HG03432 (cell line): ENCODE measurements around the gene GGCX.
"Not testable (repeated sequence)": the region's sequence is repeated elsewhere in the genome, so short reads cannot be mapped to it uniquely, and the experiment has no call there.

Source experiments
- ATAC-seq: cut with Tn5 transposase; IDR thresholded peaks from one replicate; pipeline ENCODE4 v1.9.1; 2021; ENCODE audit warnings: mild to moderate bottlenecking, moderate library complexity; ENCODE audit not compliant: unreplicated experiment

GGCX gene

DNA sequence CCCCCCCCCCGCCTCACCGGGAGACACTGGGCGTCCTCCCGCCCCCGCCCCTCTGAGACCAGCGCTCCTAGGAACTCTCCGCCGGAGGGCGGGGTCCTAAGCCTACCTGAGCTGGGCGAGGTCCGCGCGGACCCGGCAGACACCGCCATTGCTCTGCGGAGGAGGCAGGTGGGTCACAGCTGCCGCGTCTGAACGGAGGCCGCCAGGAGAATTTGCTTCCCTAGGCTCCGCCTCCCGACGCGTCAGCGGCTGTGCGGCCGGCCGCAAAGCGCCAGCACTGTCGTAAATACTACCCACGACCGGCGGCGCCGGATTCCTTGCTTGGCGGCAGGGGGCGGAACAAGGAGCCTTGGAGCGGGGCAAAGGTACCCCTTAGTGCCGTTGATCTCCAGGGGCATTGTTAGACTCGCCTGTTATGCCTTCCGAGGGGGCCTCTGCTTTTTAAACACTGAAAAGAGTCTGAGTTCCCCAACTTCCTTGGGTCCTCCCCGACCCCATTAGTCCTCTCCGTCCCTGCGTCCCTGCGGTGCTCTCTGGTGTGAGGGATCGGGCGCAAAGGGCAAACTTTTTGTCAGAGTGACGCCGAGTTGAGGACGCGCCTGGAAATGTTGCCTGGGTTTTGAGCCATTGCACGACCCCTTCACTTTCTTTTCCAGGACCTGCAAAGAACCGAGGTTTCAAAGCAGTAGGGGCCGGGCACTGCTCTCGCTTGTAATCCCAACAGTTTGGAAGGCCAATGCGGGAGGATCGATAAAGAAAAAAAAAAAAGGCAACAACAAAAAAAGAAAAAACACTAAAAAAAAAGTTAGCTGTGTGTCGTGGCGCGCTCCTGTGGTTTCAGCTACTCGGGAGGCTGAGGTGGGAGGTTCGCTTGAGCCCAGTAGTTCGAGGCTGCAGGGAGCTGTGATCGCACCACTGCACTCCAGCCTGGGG lies at the start of gene GGCX:
GGCX (minus strand) TSS at position 214 of the 933 bp plus-strand sequence; CDS start at position 149, 65 bp downstream.
- peak; percentile 94 for ATAC-seq

GRCh38 chr2:85607268-85608215 lies 46.2 kb upstream of the GGCX start:
- no peak for ATAC-seq

DNA sequence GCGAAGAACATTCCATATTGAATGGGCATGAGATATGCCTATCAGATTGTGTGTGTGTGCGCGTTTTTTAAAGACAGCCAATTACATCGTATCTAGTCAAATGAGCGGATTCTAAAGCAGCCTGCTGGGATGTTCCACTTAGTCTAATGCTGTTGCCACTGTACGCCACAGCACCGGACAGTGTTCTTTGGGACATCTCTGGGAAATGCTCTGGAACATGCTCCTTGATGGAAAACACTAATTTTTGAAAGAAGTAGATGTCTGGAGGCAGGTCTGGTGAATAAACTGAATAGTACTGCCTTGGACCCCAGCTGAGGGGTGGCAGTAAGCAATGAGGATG lies 44.8 kb upstream of the GGCX start:
- no peak for ATAC-seq

DNA sequence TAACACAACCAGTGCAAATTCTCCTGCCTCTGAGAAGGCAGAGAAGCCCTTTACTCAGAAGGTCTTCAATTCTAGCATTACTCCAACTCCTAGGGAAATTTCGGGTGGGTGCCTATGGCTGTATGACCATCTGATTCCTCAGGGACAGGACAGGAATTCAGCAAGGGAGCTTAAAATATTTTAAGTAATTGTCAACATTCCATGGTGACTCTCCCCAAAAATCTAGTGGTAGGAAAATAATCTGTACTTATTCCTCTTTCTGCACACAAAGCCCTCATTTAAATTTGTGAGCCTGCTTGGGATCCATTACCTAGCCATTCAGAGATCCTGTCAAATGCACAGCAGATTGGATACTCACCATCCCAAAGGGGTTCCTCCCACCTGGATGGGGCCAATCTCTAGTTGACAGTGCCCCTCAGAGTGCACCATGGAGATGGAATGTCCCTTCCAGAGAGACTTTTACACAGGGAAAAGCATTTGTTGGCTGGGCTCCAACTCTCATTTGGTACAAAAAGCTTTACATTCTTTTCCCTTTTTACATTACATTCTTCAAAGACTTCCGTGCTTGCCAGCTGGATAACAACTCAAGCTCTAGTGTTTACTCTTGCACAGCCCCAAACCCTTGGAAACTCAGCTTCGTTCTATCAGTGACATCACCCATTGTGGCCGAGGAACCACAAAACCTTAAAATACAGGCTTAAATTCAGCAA lies 44.3 kb upstream of the GGCX start:
- no peak for ATAC-seq

GRCh38 chr2:85604568-85605339 lies 43.5 kb upstream of the GGCX start:
- no peak for ATAC-seq

GRCh38 chr2:85604133-85604444 lies 42.8 kb upstream of the GGCX start:
- ATAC-seq: not testable (repeated sequence)

GRCh38 chr2:85602476-85603234 lies 41.4 kb upstream of the GGCX start, which contains the start of gene TMEM150A:
Gene TMEM150A (minus strand): TSS chr2:85602698. CDS start chr2:85601948, 750 bp downstream.
- peak; percentile 96 for ATAC-seq

DNA sequence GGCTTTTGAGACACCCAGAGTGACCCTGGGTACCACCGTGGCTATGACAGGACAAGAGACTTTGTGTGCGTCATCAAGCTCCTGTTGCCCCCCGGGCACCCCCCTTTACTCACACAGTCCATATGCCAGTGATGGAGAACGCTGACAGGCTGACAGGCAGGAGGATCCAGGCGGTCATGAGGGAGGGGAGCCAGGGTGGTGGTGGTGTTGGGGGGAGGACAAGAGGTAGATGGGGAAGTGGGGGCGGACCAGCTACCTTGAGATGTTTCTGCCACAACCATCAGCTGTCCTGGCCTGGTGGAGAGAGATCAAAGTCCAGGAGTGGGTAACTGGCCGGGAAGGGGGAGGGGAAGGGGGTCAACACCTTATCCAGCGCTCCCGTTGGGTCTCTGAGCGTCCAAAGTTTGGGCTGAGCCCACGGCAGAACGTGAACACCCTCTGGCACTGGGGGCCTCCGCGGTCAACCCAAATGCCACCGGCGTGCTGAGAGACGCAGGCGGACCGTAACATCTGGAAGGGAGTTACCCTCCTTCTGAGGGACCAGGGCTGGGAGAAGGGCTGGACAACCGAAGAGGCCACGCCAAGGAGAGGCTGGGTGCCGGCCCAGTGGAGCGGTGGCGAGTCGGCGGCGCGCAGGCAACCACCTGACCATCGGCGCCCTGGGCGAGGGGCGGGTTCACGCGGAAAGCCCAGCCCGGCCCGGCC lies 40.6 kb upstream of the GGCX start:
- ATAC-seq: peak; percentile 48

- ATAC-seq: no peak
Observed at GRCh38 chr2:85600951-85601770, 39.9 kb upstream of the GGCX start.

DNA sequence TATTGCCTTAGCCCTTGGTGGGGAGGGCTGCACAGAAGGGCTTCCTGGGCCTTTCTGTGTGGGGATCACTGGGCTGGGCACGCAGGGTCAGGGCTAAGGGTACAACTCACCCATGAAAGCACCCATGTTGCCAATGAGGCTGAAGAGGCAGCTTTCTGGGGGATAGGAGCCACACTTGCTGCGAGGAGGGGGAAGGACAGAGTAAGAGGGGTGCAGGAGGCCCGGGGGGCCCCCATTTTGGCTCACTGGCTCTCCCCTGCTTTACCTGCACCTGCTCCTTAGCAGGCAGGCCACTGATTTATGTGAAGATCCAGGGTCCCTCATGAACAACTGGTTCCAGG lies 38.9 kb upstream of the GGCX start:
- ATAC-seq: no peak

DNA sequence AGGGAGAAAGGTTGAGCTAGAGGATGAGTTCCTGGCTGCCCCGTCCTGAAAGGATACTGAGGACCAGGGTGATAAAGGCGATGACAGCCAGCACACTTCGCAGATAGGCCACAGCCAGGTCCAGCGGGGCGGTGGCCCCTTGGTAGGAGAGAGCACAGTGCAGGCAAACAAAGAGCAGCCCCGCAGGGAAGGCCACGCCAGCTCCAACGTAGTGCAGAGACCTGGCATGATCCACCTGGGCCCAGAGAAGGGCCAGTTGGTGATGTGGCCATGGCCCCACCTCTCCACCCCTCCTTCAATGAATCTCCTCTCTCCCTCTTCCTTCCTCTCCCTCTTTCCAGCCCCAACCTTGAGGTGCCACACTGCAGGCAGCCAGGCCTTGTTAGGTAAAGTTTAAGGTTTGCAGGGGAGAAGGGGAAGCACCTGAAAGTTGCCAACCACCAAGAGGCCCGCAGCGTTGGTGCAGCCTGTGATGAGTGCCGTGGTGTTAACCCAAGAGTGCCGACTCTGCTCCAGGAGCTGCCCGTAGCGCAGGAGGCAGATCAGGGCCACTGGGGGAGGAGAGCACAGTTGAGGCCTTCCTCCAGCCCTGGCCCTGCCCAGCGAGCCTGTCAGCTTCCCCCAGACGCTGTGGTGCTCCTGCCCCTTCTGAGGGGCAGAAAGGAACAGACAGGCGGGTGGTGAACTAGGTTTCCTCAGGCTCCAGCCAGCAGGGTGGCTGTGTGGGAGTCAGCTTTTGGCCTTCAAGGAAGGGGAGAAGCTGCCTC lies 38.4 kb upstream of the GGCX start:
- no peak for ATAC-seq

GRCh38 chr2:85598594-85599340 lies 37.5 kb upstream of the GGCX start:
- ATAC-seq: no peak

- ATAC-seq: no peak
Observed at GRCh38 chr2:85597241-85597640, 35.9 kb upstream of the GGCX start.

DNA sequence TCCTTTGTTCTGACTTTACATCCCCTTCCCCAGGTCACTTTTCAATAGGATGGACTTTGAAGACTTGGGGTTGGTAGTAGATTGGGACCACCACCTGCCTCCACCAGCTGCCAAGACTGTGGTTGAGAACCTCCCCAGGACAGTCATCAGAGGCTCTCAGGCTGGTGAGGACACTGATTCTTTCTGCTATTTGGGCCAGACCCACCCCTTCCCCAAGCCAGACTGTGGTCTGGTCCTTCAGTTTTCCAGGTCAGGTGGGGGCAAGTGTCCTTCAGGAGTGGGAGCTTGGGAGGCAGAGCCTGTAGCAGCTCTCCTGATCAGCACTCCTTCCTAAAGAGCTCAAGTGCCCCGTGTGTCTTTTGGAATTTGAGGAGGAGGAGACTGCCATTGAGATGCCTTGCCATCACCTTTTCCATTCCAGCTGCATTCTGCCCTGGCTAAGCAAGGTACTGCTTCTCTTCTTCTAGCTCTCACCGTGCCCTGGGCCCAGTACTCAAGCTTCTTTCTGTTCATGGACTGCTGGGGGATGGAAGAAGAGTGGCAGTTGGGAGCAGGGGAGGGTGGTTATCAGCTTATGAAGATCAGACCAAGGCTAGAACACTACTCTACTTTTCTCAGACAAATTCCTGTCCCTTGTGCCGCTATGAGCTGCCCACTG lies 35.3 kb upstream of the GGCX start:
- ATAC-seq: no peak

- ATAC-seq: peak; percentile 2
Observed at GRCh38 chr2:85596026-85596333, 34.7 kb upstream of the GGCX start.

GRCh38 chr2:85595301-85596025 lies 34.2 kb upstream of the GGCX start, which contains the start of gene RNF181:
Gene RNF181 (plus strand): TSS chr2:85595745. CDS start chr2:85595764, 19 bp downstream.
- ATAC-seq: peak; percentile 98
